ENCODE results near the gene HPSE2. TPM values are rescaled to one million over a fixed set of nuclear protein-coding genes. Genes with fewer than 3 reads are reported as not detected.

The HPSE2 gene
- polyA plus RNA-seq, 2 of the 4 experiments (the other 2 are of a cell fraction), result not detected

DNA sequence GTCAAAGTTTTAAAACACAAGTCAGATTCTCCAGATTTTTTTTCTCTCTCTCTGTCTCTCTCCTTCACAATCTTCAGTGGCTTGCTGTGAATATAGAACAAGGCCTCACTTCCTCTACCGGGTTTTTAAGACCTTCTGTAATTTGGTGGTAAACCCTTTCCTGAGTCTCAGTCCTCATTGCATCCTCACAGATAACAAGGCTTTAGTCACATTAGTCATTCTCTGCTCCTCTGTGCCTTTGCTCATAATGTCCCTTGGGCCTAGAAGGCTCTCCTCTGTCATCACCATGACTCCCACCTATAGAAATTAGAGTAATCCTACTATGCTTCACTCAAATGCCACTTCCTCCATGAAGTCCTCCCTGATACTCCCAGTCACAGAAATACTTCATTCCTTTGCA, 616.2 kb downstream of the HPSE2 start:
- 50% methylated on average over 1 of the region's 1 CpG for WGBS (ENCODE audit: missing lambda C conversion rate)
- ChIA-PET POLR2A (no interaction called here), CTCF (no interaction called here)
- H3K4me3 ChIP-seq, result no peak overlapping the region
- TF ChIP-seq ZNF302 (CRISPR knock-in tag; IDR thresholded peaks at IDR 0.05), result no peak
- TF ChIP-seq REST (IDR thresholded peaks at IDR 0.05), result no peak
- no peak for TF ChIP-seq ATOH8 (CRISPR knock-in tag; IDR thresholded peaks at IDR 0.05; ENCODE audit: low read depth)
- TF ChIP-seq CBX2 (IDR thresholded peaks at IDR 0.05; ENCODE audit: borderline replicate concordance, low read depth), result no peak
- FAIRE-seq (no peak), DNase-seq (ENCODE audit: low read depth in 1 of 2, low spot score in 1 of 2) (no peak), ATAC-seq (no peak)
- H3K4me2 ChIP-seq, result no peak overlapping the region
- no peaks in the 10 kb centered on the region for H3K4me1 ChIP-seq
- H3K9me3 ChIP-seq, result no peaks in the 10 kb centered on the region
- H3K27ac ChIP-seq, result no peak overlapping the region

GRCh38 chr10:98617906-98618520, 617.6 kb downstream of the HPSE2 start:
- Histone ChIP-seq H3K4me3 (no peak overlapping the region), H3K4me1 (no peaks in the 10 kb centered on the region), H3K27ac (no peak overlapping the region), H3K9me3 (no peaks in the 10 kb centered on the region), H3K4me2 (no peak overlapping the region)
- no peak for DNase-seq (ENCODE audit: low read depth in 1 of 2, low spot score in 1 of 2)
- no peak for FAIRE-seq
- no peak for ATAC-seq
- ChIA-PET CTCF (no interaction called here), POLR2A (no interaction called here)
- no peak for TF ChIP-seq KDM1A (IDR thresholded peaks at IDR 0.05; ENCODE audit: low read depth)
- 7% methylated on average over 6 of the region's 6 CpGs for WGBS (ENCODE audit: missing lambda C conversion rate)

DNA sequence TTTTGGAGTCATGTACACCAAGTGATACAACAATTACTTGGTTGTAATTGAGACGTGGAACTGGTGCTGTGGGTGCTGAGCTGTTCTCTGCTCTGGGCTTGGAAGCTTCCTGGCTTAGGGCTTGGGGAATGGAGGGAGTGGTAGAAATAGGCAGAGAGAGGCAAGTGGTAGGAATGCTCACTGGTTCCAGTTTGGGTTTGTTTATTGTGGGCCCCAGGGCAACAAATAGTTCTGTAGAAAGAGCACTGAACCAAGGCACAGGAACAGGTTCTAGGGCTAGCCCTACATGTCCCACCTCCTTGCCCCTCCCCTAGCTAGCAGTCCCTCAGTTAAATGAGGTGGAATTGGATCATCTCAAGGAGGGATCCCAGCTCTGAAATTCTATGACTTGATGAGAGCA, 622.2 kb downstream of the HPSE2 start:
- POLR2A ChIA-PET, result no interaction called here
- H3K27ac ChIP-seq, result no peak overlapping the region
- FAIRE-seq (no peak), DNase-seq (ENCODE audit: low read depth in 1 of 2, low spot score in 1 of 2) (no peak), ATAC-seq (no peak)
- no peaks in the 10 kb centered on the region for H3K9me3 ChIP-seq
- H3K4me3 ChIP-seq, result no peak overlapping the region
- 17% methylated on average over 1 of the region's 1 CpG for WGBS (ENCODE audit: missing lambda C conversion rate)
- H3K4me1 ChIP-seq, result no peaks in the 10 kb centered on the region
- TF ChIP-seq, protein P1, sequence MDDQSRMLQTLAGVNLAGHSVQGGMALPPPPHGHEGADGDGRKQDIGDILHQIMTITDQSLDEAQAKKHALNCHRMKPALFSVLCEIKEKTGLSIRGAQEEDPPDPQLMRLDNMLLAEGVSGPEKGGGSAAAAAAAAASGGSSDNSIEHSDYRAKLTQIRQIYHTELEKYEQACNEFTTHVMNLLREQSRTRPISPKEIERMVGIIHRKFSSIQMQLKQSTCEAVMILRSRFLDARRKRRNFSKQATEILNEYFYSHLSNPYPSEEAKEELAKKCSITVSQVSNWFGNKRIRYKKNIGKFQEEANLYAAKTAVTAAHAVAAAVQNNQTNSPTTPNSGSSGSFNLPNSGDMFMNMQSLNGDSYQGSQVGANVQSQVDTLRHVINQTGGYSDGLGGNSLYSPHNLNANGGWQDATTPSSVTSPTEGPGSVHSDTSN (IDR thresholded peaks at IDR 0.05), result no peak
- TF ChIP-seq GATA3 (IDR thresholded peaks at IDR 0.05; ENCODE audit: borderline replicate concordance) (no peak), CHD2 (IDR thresholded peaks at IDR 0.05; ENCODE audit: low read length, partially characterized antibody) (no peak), HOXB5 (CRISPR knock-in tag; IDR thresholded peaks at IDR 0.05) (no peak)
- CTCF ChIA-PET, result interaction anchor here (0.6 kb wide), 1 partner anchor 122 kb away, joined by 4 read pairs; no protein-coding TSS in a partner anchor
- no peak overlapping the region for H3K4me2 ChIP-seq

GRCh38 chr10:98611436-98611835, 624.2 kb downstream of the HPSE2 start:
- Histone ChIP-seq H3K4me2 (no peak overlapping the region), H3K4me1 (no peaks in the 10 kb centered on the region), H3K27ac (no peak overlapping the region), H3K9me3 (no peaks in the 10 kb centered on the region), H3K4me3 (no peak overlapping the region)
- ATAC-seq, result no peak
- no peak for FAIRE-seq
- ChIA-PET CTCF (no interaction called here), POLR2A (no interaction called here)
- no peak for DNase-seq (ENCODE audit: low read depth in 1 of 2, low spot score in 1 of 2)
- WGBS (ENCODE audit: missing lambda C conversion rate), result 0% methylated on average over 2 of the region's 2 CpGs
- TF ChIP-seq RARB (CRISPR knock-in tag; IDR thresholded peaks at IDR 0.05) (no peak), REST (IDR thresholded peaks at IDR 0.05) (no peak), HMGXB4 (CRISPR knock-in tag; IDR thresholded peaks at IDR 0.05; ENCODE audit: borderline replicate concordance) (no peak), CTCF (IDR thresholded peaks at IDR 0.05) (no peak), TFCP2L1 (CRISPR knock-in tag; IDR thresholded peaks at IDR 0.05) (no peak), ZNF302 (CRISPR knock-in tag; IDR thresholded peaks at IDR 0.05) (no peak), HOXA7 (CRISPR knock-in tag; IDR thresholded peaks at IDR 0.05) (no peak), CHD2 (IDR thresholded peaks at IDR 0.05; ENCODE audit: low read length, partially characterized antibody) (no peak)

Measured in A549 (cell line).